IPS DF 6.9 (cell line): ENCODE results near the gene LASP1NB.

ENCODE experiments used
- DNase-seq: peaks from one replicate; pipeline ENCODE4 v3.0.0-alpha.2; 2013; ENCODE audit warnings: low read depth, low spot score
- H3K27ac ChIP-seq: one replicate; pipeline ENCODE4 v1.5.1; 2013; ENCODE audit warnings: low read length, control low read depth
- H3K27me3 ChIP-seq: 2 replicates; pipeline ENCODE4 v1.6.1; 2013; ENCODE audit warnings: mild to moderate bottlenecking, low read length; ENCODE audit not compliant: control insufficient read depth, insufficient read depth
- H3K36me3 ChIP-seq: 2 replicates; pipeline ENCODE4 v1.6.1; 2013; ENCODE audit warnings: low read length; ENCODE audit not compliant: control insufficient read depth, insufficient read depth
- H3K4me1 ChIP-seq: 2 replicates; pipeline ENCODE4 v1.6.1; 2013; ENCODE audit warnings: low read length; ENCODE audit not compliant: control insufficient read depth, insufficient read depth
- H3K4me3 ChIP-seq: 2 replicates; pipeline ENCODE4 v1.5.1; 2013; ENCODE audit warnings: mild to moderate bottlenecking, low read length
- H3K9me3 ChIP-seq: 2 replicates; pipeline ENCODE4 v1.6.1; 2013; ENCODE audit warnings: low read length, inconsistent platforms; ENCODE audit not compliant: control insufficient read depth, insufficient read depth
- WGBS: extraction: QIAGEN DNeasy Blood & Tissue Kit; methylation state at CpG from one replicate; pipeline ENCODE4 v1.1.7; 2013; ENCODE audit warnings: mixed read lengths, missing lambda C conversion rate; ENCODE audit not compliant: insufficient read length, insufficient coverage; 5-methylcytosine and 5-hydroxymethylcytosine counted together

The LASP1NB gene

DNA sequence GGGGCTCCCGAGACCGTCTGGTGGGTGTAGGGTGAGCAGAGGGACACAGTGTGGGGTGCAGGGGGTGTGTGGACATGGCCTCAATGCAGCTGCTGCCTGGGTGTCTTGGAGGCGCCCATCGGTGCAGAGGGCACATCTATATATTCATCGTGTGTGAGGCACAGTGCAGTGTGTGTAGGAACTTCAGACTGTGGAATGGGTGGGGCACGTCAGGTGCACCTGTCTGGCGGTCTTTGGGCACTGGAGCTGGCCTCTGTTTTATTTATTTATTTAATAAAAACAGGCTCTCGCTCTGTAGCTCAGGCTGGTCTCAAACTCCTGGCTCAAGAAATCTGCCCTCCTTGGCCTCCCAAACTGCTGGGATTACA lies 38.8 kb upstream of the LASP1NB start:
- no peaks in the 10 kb centered on the region for H3K27me3 ChIP-seq
- WGBS, result no CpG with 5 or more reads among the region's 8 CpGs
- no peak overlapping the region for H3K4me3 ChIP-seq
- peaks cover 11% of the 10 kb centered on the region for H3K4me1 ChIP-seq
- no peak overlapping the region for H3K27ac ChIP-seq
- H3K36me3 ChIP-seq, result peaks cover 5% of the 10 kb centered on the region; the same call in 1 of the 2 replicates
- DNase-seq, result no peak
- no peaks in the 10 kb centered on the region for H3K9me3 ChIP-seq

DNA sequence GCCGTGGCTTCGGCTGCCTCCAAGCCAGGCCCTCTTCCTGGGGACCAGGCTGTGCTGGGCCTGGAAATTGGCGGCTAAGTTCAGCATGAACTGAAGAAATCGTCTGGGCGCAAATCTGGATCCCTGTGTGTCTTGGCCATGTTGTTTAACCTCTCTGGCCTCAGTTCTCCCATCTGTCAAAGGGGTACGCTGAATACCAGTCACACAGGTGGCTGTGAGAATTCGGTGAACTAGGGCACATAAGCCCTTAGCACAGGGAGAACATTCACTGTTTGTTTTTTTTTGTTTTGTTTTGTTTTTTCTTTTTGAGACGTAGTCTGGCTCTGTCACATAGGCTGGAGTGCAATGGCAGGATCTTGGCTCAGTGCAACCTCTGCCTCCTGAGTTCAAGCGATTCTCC lies 36.6 kb upstream of the LASP1NB start:
- Histone ChIP-seq H3K27me3 (no peaks in the 10 kb centered on the region), H3K4me1 (peaks cover 6% of the 10 kb centered on the region), H3K4me3 (no peak overlapping the region), H3K36me3 (peaks cover 12% of the 10 kb centered on the region; the same call in 1 of the 2 replicates), H3K27ac (no peak overlapping the region), H3K9me3 (no peaks in the 10 kb centered on the region)
- no peak for DNase-seq
- WGBS, result no CpG with 5 or more reads among the region's 9 CpGs

GRCh38 chr17:38889745-38890409 lies 35.5 kb upstream of the LASP1NB start:
- Histone ChIP-seq H3K4me1 (peaks cover 6% of the 10 kb centered on the region), H3K4me3 (no peak overlapping the region), H3K27ac (no peak overlapping the region), H3K9me3 (no peaks in the 10 kb centered on the region), H3K27me3 (no peaks in the 10 kb centered on the region), H3K36me3 (peaks cover 12% of the 10 kb centered on the region; the same call in 1 of the 2 replicates)
- WGBS, result no CpG with 5 or more reads among the region's 12 CpGs
- DNase-seq, result no peak

DNA sequence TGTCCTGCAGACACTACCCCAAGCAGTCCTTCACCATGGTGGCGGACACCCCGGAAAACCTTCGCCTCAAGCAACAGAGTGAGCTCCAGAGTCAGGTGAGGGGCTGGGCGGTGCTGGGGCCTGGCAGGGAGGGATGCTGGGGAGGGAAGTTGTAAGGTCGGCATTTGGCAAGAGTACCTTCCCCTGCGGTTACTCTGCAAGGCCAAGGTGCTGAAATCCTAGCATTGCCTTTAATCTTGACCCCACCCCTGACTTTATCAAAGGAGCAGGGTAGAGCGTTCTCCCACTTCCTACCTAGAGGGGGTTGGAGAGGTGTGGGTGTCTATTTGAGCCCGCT lies 35.0 kb upstream of the LASP1NB start:
- Histone ChIP-seq H3K27ac (no peak overlapping the region), H3K4me3 (no peak overlapping the region), H3K36me3 (peaks cover 12% of the 10 kb centered on the region; the same call in 1 of the 2 replicates), H3K27me3 (no peaks in the 10 kb centered on the region), H3K9me3 (no peaks in the 10 kb centered on the region), H3K4me1 (peaks cover 2% of the 10 kb centered on the region; the same call in 1 of the 2 replicates)
- no CpG with 5 or more reads among the region's 8 CpGs for WGBS
- no peak for DNase-seq

- no peak for DNase-seq
- H3K27me3 ChIP-seq, result no peaks in the 10 kb centered on the region
- no peak overlapping the region for H3K4me3 ChIP-seq
- no peak overlapping the region for H3K27ac ChIP-seq
- peaks cover 12% of the 10 kb centered on the region; the same call in 1 of the 2 replicates for H3K36me3 ChIP-seq
- no CpG with 5 or more reads among the region's 8 CpGs for WGBS
- H3K9me3 ChIP-seq, result no peaks in the 10 kb centered on the region
- no peaks in the 10 kb centered on the region for H3K4me1 ChIP-seq
Observed at GRCh38 chr17:38891441-38891840, 34.0 kb upstream of the LASP1NB start.

DNA sequence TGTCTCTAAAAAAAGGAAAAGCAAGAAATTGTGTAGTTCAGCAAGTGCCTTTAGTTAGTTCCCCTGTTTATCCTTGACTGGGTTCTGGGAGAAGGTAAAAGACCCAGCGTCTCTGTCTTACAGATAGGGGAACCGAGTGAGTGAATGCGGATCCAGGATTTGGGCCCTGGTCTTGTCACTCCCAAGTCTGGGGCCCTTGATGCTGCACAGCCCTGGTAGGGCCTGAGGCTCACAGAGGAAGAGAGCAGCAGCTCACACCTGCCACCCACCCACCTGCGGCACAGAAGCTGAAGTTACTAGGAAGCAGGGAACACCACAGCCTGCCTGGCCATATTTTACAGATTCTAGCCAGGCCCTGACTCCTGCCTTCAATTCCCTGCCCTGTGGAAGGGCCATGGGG lies 33.3 kb upstream of the LASP1NB start:
- Histone ChIP-seq H3K4me3 (no peak overlapping the region), H3K36me3 (peaks cover 11% of the 10 kb centered on the region; the same call in 1 of the 2 replicates), H3K9me3 (no peaks in the 10 kb centered on the region), H3K27me3 (no peaks in the 10 kb centered on the region), H3K27ac (no peak overlapping the region), H3K4me1 (no peaks in the 10 kb centered on the region)
- DNase-seq, result no peak
- no CpG with 5 or more reads among the region's 4 CpGs for WGBS

DNA sequence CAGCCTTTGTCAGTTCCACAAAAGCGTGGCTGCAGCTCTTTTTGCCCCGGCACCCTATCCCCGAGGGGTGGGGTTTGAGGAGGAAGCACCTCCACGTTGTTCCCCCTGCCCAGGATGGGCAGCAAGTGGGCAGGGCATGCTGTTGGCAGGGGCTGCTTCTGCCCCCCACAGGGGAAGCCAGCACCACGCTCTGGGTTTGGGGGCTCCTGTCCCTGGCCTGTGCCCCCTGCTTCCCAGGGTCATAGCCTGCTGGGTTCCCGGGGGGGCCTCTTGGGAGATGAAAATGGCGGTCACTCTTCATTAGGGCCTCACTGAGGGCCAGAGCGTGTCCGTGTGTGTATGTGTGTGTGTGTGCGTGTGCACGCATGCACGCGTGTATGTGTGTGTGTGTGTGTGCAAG lies 32.8 kb upstream of the LASP1NB start:
- DNase-seq, result no peak

GRCh38 chr17:38893113-38893512 lies 32.3 kb upstream of the LASP1NB start:
- Histone ChIP-seq H3K27me3 (no peaks in the 10 kb centered on the region), H3K4me1 (no peaks in the 10 kb centered on the region), H3K9me3 (no peaks in the 10 kb centered on the region), H3K27ac (no peak overlapping the region), H3K4me3 (no peak overlapping the region), H3K36me3 (peaks cover 7% of the 10 kb centered on the region; the same call in 1 of the 2 replicates)
- DNase-seq, result no peak
- no CpG with 5 or more reads among the region's 5 CpGs for WGBS

More for the DNA sequence above, 32.8 kb upstream of the LASP1NB start:
- peaks cover 7% of the 10 kb centered on the region; the same call in 1 of the 2 replicates for H3K36me3 ChIP-seq
- H3K27ac ChIP-seq, result no peak overlapping the region
- no peaks in the 10 kb centered on the region for H3K27me3 ChIP-seq
- no peaks in the 10 kb centered on the region for H3K4me1 ChIP-seq
- no CpG with 5 or more reads among the region's 13 CpGs for WGBS
- no peak overlapping the region for H3K4me3 ChIP-seq
- H3K9me3 ChIP-seq, result no peaks in the 10 kb centered on the region

GRCh38 chr17:38893607-38894006 lies 31.8 kb upstream of the LASP1NB start:
- Histone ChIP-seq H3K36me3 (peaks cover 12% of the 10 kb centered on the region), H3K27me3 (no peaks in the 10 kb centered on the region), H3K27ac (no peak overlapping the region), H3K4me3 (no peak overlapping the region), H3K9me3 (no peaks in the 10 kb centered on the region), H3K4me1 (no peaks in the 10 kb centered on the region)
- WGBS, result no CpG with 5 or more reads among the region's 6 CpGs
- DNase-seq, result no peak

GRCh38 chr17:38894276-38894675 lies 31.1 kb upstream of the LASP1NB start:
- no peaks in the 10 kb centered on the region for H3K9me3 ChIP-seq
- no peak overlapping the region for H3K4me3 ChIP-seq
- H3K36me3 ChIP-seq, result peaks cover 17% of the 10 kb centered on the region
- no CpG with 5 or more reads among the region's 7 CpGs for WGBS
- DNase-seq, result no peak
- no peak overlapping the region for H3K27ac ChIP-seq
- H3K4me1 ChIP-seq, result 0 out of 2 replicates have a peak, but pooled peaks cover 2% of the 10 kb centered on the region
- no peaks in the 10 kb centered on the region for H3K27me3 ChIP-seq

- DNase-seq, result no peak
Observed at GRCh38 chr17:38896346-38896954, 29.0 kb upstream of the LASP1NB start.

More at GRCh38 chr17:38896346-38896954, 29.0 kb upstream of the LASP1NB start:
- H3K27ac ChIP-seq, result no peak overlapping the region
- H3K27me3 ChIP-seq, result no peaks in the 10 kb centered on the region
- H3K9me3 ChIP-seq, result no peaks in the 10 kb centered on the region
- H3K4me1 ChIP-seq, result 0 out of 2 replicates have a peak, but pooled peaks cover 2% of the 10 kb centered on the region
- peaks cover 17% of the 10 kb centered on the region for H3K36me3 ChIP-seq
- no CpG with 5 or more reads among the region's 13 CpGs for WGBS
- no peak overlapping the region for H3K4me3 ChIP-seq
